Endothelial cell of hepatic sinusoid (primary cell): Measurements from ENCODE around the gene ZNF318.

Source experiments
- in situ Hi-C: cut with HindIII; loops from 2 replicates; pipeline ENCODE4 v1.10.0; 2017; ENCODE audit warnings: low sequenced_read_pairs

ZNF318 gene

GRCh38 chr6:43304361-43304760, 65.1 kb downstream of the ZNF318 start:
- in situ Hi-C loops = loop anchor here (5.0 to 10.0 kb wide), 2 partner anchors 42 to 380 kb away; partner anchors contain the start of gene CNPY3

- in situ Hi-C loops = loop anchor here (5.0 to 10.0 kb wide), 2 partner anchors 42 to 379 kb away; partner anchors contain the start of gene CNPY3
These were observed 65.6 kb downstream of the ZNF318 start for GRCh38 chr6:43303751-43304331.

DNA sequence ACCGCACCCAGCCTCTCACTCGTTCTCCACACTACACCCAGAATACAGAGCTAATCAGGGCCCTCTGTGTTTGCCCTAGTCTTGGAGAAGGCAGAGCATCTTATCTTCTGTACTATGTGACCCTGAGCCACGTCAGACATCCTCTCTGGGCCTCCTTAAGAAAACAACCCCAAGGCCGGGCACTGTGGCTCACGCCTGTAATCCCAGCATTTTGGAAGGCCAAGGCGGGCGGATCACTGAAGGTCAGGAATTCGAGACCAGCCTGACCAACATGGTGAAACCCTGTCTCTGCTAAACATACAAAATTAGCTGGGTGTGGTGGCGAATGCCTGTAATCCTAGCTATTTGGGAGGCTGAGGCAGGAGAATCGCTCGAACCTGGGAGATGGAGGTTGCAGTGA, 66.4 kb downstream of the ZNF318 start:
- in situ Hi-C loops = loop anchor here (5.0 to 10.0 kb wide), 2 partner anchors 41 to 378 kb away; partner anchors contain the start of gene CNPY3

- in situ Hi-C loops = loop anchor here (5.0 to 10.0 kb wide), 2 partner anchors 40 to 377 kb away; partner anchors contain the start of gene CNPY3
These were observed 67.3 kb downstream of the ZNF318 start for GRCh38 chr6:43302126-43302525.

DNA sequence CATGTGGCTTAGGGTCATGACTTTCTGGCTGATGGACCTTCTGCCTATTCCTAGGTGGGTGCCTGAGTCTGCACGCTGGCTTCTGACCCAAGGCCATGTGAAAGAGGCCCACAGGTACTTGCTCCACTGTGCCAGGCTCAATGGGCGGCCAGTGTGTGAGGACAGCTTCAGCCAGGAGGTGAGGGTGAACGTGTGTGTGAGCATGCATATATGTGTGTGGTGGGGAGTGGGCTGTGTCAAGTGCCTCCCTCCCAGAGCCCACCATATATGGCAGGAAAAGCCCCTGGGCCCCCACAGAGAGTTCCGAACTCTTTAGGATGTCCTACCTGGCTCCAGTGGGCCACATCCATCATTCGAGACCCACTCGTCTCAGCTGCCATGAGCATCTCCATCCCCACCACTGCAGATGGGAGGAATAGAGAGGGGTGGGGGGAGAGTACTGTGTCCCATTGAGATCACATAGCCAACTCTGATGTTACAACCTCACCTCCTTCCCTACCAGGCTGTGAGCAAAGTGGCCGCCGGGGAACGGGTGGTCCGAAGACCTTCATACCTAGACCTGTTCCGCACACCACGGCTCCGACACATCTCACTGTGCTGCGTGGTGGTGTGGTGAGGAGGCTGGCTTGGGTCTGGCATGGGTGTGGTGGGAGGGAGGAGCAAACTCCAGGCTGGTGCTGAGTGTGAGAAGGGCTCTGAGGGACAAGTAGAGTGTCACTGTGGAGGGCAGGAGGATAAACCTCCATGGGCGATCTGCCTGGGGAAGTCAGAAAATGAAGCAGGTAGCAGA, 68.2 kb downstream of the ZNF318 start:
- in situ Hi-C loops = loop anchor here (5.0 to 10.0 kb wide), 2 partner anchors 39 to 376 kb away; partner anchors contain the start of gene CNPY3

GRCh38 chr6:43299338-43300293, 69.8 kb downstream of the ZNF318 start:
- in situ Hi-C loops = loop anchor here (5.0 to 10.0 kb wide), 2 partner anchors 37 to 375 kb away; partner anchors contain the start of gene CNPY3

DNA sequence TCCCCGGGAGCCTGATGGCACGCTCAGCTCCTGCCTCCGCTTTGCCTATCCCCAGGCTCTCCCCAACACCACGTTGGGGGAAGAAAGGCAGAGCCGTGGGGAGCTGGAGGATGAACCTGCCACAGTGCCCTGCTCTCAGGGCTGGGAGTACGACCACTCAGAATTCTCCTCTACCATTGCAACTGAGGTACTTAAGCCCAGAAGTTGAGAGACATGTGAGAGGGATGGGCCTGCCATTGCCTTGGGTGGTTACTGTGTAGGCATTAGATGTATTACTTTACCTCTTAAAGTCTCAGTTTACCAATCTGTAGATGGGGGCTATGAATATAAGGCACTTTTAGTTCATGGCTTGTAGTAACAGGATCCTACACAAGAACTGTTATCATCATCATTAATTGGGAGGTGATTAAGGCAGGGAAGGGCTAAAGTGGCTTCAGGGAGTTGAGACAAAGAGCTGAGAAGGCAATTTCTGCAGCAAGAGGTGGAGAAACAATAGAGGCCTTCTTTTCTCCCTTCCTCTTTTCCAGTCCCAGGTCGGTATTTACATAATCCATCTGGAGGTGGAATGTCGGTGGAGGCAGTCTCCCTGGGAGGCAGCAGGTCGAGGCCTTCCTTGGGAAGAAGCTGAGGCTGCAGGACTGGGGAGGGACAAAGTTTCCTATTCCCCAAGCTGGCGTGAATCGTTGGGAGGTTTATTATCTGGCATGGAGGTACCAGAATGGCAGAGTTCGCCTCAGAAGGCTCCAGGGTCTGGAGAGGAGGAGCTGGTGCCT, 70.7 kb downstream of the ZNF318 start:
- in situ Hi-C loops = no loop called here

DNA sequence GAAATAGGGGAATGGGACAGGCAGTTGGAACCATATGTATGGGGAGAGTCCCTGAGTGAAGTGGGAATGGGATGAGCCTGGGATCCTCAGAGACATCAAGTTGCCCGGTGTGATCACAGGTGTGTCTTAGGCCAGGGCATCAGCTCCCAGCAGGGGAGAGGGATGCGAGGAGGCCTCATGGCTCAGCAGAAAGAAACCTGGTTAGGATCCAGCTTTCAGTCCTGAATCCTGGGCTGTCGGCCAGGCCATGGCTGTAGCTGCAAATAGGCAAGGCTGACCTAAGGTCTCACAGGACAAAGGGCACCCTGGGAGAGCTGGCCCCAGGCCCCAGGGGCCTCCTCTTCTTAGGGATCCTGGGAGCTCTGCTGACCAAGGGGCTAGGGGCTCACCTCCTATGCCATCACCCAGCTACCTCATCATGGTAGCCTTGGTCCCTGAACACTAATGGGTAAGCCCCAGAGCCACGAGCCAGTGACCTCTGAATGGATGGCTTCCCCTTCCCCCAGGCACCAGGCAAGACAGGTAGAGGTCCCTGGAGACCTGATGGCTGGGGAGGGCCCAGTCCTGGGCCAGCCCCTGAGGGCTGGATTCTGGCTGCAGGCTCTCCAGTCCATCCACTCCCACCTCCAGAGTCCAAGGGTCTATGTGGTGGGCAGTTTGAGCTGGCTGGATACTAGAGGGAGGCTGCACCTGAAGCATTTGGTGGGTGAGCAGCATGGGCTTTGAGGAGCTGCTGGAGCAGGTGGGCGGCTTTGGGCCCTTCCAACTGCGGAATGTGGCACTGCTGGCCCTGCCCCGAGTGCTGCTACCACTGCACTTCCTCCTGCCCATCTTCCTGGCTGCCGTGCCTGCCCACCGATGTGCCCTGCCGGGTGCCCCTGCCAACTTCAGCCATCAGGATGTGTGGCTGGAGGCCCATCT, 71.5 kb downstream of the ZNF318 start, which contains the start of gene SLC22A7:
SLC22A7 (plus strand) TSS at position 617 of the 921 bp plus-strand sequence; CDS start at position 716, 99 bp downstream.
- in situ Hi-C loops = no loop called here

DNA sequence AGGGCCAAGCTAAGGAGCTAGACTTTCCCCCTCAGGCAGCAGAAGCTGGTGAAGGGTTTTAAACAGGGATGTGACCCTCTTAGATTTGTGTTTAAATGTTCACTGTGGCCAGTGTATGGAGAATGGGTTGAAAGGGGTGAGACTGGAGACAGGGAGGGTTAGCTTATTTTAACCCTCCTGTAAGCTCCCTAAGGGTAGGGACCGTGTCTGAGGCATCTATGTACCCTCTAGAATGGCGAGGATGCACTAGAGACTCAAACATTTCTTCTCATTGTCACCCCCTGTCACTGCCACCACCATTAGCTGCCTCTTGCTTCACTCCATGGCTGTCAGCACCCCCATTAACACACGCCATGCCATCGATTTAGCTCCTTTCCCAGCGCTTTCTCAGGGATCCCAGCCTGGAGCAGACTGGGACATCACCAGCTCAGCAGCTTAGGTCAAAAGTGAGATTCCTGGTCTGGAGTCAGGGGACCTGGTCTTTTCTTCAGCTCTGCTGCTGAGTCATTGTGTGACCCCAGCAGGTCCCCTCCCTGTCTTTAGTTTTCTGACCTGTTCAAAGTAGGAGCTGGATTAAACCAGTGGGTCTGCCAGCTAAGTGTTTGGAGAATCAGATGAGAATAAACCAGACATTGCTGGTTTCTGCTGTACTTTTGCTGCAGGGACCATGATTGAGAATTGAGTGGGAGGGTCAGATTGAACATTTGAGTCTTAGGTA, 72.5 kb downstream of the ZNF318 start:
- in situ Hi-C loops = no loop called here

- in situ Hi-C loops = no loop called here
These were observed 74.0 kb downstream of the ZNF318 start for GRCh38 chr6:43295456-43295855.

- in situ Hi-C loops = no loop called here
These were observed 74.9 kb downstream of the ZNF318 start for GRCh38 chr6:43294536-43294935.

DNA sequence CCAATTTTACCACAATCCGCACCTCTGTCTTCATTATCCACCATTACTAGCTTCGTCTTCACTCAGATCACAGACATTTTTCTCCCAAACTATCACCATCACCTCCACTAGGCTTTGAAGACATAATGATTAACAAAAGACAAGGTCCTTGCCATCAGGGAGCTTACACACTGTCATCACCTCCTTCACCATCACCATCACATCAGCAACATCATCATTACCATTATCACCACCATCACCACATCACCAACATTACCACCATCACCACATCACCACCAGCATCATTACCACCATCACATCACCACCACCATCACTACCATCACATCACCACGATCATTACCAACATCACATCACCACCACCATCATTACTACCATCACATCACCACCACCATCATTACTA, 75.7 kb downstream of the ZNF318 start:
- in situ Hi-C loops = no loop called here

GRCh38 chr6:43292763-43293318, 76.6 kb downstream of the ZNF318 start:
- in situ Hi-C loops = no loop called here

DNA sequence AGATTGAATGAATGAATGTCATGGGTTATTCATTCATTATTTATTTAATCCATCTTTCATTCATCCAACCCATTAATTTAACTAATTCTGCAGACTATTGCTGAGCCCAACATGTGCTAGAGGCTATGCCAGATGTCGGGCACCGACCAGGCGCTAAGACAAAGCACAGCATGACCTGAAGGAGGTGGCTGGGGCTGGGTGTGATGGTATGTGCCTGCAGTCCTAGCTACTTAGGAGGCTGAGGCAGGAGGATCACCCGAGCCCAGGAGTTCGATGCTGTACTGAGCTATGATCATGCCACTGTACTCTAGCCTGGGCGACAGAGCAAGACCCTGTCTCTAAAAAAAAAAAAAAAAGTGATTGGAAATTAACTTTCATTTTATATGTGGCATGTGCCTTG, 77.1 kb downstream of the ZNF318 start:
- in situ Hi-C loops = no loop called here

- in situ Hi-C loops = no loop called here
These were observed 77.7 kb downstream of the ZNF318 start for GRCh38 chr6:43291708-43292107.

DNA sequence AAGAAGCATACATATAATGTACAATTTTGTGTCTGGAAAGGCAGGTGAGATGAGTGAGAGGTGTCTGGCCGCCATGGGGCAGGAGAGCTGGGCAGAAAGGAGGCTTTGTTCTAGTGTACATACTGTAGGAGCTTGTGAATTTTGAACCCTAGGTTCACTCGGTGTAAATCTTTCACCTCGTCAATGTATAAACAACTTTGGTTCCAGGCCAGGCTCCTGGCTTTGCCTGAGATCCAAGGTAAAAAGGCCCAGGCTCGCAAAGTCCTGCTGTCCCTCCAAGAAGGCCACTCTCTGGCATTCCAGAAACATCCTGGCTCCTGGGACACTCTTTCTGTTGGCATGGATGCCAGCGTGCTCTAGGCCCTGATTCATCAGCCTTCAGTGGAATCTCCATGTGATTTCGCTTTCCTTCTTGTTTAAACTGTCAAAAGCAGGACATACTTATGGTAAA, 78.5 kb downstream of the ZNF318 start:
- in situ Hi-C loops = no loop called here

- in situ Hi-C loops = no loop called here
These were observed 79.0 kb downstream of the ZNF318 start for GRCh38 chr6:43290339-43290904.
